Right hindlimb (tissue), 1 donor: ENCODE measurements around the gene RILPL2.
A peak's percentile ranks its signal among the peaks of the same experiment; 100 is the strongest.
"Not testable (repeated sequence)": the region's sequence is repeated elsewhere in the genome, so short reads cannot be mapped to it uniquely, and the experiment has no call there.

ENCODE experiments used
- DNase-seq: peaks from one replicate; pipeline ENCODE4 v3.0.0-alpha.2; 2018

The RILPL2 gene

GRCh38 chr12:123401753-123402683, 34.5 kb downstream of the RILPL2 start:
- no peak for DNase-seq

DNA sequence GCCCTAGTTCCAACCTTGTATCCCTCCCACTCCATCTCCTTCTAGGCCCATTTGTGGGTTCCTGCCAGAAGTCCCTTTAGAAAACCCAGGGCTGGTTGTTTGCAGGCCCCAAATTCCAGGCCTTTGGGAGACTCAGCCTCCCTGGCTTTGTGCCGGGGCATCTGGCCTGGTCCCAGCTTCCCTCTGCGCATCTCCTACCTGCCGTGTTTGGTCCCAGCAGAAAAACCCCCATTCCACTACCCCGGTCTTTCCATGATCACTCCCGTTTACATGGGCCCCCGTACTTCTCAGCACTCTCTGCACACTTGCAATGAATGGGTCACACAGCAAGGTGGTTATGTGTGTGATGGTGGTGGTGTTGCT, 37.2 kb downstream of the RILPL2 start:
- no peak for DNase-seq

DNA sequence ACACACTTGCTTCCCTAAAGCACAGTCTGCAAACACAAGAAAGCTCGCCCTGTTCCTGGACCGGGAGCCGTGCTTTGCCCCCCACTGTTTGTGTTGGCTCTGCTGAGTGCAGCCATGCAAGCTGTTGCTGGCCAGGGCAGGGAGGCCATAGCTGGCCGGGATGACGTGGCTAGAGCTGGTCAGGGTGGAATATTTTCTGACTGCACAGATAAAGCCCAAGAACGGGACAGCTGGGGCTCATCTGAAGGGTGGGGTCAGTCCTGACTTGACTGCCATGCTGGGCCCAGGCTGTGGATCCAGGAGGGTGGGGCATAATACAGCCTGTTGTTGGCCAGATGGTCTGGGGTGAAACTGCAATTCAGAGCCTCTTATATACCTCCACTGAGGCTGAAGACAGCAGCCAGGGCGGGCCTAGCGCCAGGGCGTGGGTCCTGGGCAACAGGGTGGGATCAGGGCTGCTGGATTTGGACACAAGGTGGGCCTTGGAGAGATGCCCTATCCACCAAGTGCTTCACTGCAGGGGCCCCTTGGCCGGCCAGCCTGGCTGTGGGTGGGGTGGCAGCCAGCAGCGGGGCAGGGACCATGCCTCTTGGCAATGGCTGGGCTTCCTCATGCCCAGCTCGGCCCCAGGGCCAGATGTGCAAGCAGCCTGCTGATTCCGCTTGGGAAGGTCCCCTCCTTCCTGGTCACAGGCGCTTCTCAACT, 37.8 kb downstream of the RILPL2 start:
- DNase-seq: peak; percentile 51

DNA sequence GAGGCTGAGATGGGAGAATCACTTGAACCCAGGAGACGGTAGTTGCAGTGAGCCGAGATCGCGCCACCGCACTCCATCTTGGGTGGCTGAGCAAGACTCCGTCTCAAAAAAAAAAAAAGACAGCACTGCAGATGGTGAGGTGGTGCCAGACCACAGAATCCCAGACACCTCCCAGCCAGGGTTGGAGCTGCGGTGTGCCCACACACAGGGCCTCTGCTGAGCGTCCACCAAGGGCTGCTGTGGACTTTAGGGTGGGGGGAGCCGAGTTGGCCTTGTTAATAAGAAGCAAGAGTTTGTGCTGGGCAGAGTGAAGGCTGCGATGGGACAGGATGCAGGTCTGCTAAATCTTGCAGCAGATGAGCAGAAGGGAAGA, 38.3 kb downstream of the RILPL2 start:
- DNase-seq: no peak

GRCh38 chr12:123397400-123397799, 39.1 kb downstream of the RILPL2 start:
- DNase-seq: no peak

DNA sequence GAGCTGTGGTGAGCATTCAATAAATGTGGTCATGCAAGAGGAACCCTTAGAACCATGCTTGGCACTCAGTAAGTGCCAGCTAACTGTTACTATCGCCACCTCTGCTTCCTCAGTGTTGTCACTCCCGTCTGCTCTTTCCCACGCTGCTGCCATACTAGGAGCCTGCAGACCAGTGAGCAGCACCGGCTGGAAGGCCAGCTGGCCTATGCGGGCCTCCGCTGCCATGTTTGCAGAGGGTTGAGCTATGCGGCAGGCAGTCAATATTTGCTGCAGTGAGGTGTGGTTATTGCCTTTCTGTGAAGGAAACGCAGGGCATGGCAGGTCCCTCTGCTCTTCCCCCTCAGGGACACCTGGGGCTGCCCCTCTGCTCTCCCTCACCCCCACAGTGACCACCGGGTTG, 39.5 kb downstream of the RILPL2 start:
- DNase-seq: no peak

- DNase-seq: no peak
Measured at GRCh38 chr12:123396543-123396942, 39.9 kb downstream of the RILPL2 start.

- no peak for DNase-seq
Measured at GRCh38 chr12:123395236-123395635, 41.2 kb downstream of the RILPL2 start.

DNA sequence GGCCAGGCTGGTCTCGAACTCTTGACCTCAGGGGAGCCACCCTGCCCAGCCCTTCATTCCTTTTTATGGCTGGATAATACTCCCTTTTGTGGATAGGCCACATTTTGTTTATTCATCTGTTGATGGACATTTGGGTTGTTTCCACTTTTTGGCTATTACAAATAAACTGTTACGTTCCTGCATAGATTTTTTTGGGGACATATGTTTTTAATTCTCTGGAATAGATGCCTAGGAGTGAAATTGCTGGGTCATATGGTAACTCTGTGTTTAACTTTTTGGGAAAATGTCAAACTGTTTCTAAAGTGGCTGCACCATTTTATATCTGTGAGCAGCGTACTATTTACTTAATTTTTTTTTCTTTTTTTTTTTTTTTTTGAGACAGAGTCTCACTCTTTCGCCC, 42.7 kb downstream of the RILPL2 start:
- DNase-seq: no peak

GRCh38 chr12:123391546-123392343, 44.7 kb downstream of the RILPL2 start:
- no peak for DNase-seq

GRCh38 chr12:123390498-123391426, 45.7 kb downstream of the RILPL2 start:
- no peak for DNase-seq

DNA sequence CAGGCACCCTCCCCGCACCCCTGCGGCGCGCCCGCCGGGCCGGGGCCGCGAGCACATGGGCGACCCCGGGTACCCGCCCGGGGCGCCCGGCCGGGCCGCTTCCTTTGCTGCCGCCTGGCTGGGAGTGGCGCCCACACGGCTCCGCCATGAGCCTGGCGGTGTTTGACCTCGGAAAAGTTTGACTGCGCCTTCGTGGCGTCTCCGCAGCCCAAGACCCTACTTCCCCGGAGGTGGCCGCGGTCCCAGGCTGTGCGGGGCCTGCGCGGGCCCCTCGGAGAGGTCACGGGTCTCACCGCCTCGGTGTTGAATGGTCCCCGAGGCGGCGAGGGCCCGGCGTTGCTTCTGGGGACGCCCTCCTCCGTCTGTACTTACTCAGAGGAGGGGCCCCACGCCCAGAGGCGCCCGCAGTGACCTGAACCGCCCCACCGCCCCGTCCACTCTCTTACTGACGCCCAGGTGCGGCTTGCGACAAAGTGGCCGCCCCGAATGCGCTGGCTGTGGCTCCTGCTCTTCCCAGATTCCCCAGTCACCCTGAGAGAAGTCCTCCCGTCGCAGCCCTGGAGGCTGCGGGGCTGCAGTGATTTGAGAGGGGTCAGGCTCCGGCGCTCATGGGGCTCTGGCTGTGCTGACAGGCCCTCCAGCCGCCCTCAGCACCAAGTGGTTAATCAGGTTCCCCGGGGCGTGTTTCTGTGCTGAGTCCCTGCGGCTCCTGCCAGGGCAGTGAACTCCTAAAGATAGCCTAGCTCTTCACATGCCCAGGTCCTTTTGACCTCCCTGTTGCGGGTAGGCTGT, 46.7 kb downstream of the RILPL2 start:
- DNase-seq: peak; percentile 43

DNA sequence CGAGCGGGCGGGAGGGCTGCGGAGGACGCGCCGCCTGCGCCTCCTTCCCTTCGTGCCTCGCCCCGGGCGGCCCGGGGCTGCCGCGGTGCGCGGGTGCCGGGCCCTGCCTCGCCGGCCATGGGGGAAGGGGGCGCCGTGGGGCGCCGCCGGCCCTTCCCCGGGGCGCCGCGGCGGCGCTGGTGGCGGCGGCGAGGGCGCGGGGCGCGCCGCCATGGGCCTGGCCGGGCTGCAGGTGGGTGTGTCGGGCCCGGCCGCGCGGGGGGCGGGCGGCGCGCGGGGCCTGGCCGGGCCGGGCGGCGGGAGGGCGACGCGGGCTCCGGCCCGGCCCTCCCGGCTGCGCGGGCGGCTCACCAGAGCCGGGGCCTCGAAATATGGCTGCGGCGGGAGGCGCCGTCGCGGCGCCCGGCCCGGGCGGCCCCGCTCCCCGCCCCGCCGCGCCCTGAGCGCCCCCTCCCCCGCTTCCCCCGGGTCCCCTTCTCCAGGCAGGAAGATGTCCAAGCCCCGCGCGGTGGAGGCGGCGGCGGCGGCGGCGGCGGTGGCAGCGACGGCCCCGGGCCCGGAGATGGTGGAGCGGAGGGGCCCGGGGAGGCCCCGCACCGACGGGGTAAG, 47.4 kb downstream of the RILPL2 start:
- peak; percentile 36 for DNase-seq

- peak; percentile 93 for DNase-seq
Measured at GRCh38 chr12:123388177-123388950, 48.1 kb downstream of the RILPL2 start.

- no peak for DNase-seq
Measured at GRCh38 chr12:123387508-123388176, 48.8 kb downstream of the RILPL2 start.

- DNase-seq: not testable (repeated sequence)
Measured at GRCh38 chr12:123385536-123385935, 50.9 kb downstream of the RILPL2 start.

GRCh38 chr12:123384994-123385376, 51.5 kb downstream of the RILPL2 start:
- no peak for DNase-seq

GRCh38 chr12:123384318-123384993, 52.0 kb downstream of the RILPL2 start:
- DNase-seq: peak; percentile 28

DNA sequence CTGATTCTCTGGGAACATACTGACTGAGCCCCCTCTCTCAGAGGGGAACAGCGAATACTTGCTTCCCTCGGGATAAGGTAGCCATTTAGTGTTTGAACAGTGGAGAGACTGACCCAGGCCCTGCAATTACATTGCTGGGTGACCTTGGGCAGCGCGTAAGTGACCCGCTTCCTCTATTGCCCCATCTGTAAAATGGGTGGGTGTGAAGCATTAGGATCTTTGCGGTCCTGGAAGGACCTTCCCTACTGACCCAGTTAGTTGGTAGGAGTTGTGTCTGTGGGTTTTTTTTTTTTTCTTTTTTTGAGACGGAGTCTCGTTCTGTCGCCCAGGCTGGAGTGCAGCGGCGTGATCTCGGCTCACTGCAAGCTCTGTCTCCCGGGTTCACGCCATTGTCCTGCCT, 53.8 kb downstream of the RILPL2 start:
- no peak for DNase-seq
